GM12872 (cell line): ENCODE data around the gene CEP112.

Experiments
- CTCF ChIP-seq: IDR thresholded peaks from 3 replicates; pipeline ENCODE4 v1.5.1; 2011; ENCODE audit warnings: low read depth, mild to moderate bottlenecking, low read length, moderate library complexity; ENCODE audit not compliant: insufficient read depth

The CEP112 gene

GRCh38 chr17:65916425-65916824, 275.5 kb downstream of the CEP112 start:
- TF ChIP-seq CTCF = no peak

- no peak for TF ChIP-seq CTCF
Observed at GRCh38 chr17:65914784-65915342, 277.1 kb downstream of the CEP112 start.

- no peak for TF ChIP-seq CTCF
Observed at GRCh38 chr17:65913326-65913850, 278.5 kb downstream of the CEP112 start.

- TF ChIP-seq CTCF = no peak
Observed at GRCh38 chr17:65910836-65911235, 281.1 kb downstream of the CEP112 start.

GRCh38 chr17:65902831-65903522, 289.0 kb downstream of the CEP112 start:
- TF ChIP-seq CTCF = no peak

- no peak for TF ChIP-seq CTCF
Observed at GRCh38 chr17:65902155-65902554, 289.8 kb downstream of the CEP112 start.

- TF ChIP-seq CTCF = no peak
Observed at GRCh38 chr17:65901394-65901793, 290.5 kb downstream of the CEP112 start.
